Vagina (tissue), 2 donors: ENCODE measurements around the gene SNRPN. TPM values are rescaled to one million over a fixed set of nuclear protein-coding genes. Genes with fewer than 3 reads are reported as not detected.

ENCODE experiments used
- DNase-seq, 2 donors: peaks; one replicate each; pipeline ENCODE4 v3.0.0-alpha.2; 2017; ENCODE audit errors: extremely low spot score in 2 of 2
- H3K27ac ChIP-seq: fragments of 200-600 bp; sonication (generic); one replicate; pipeline ENCODE4 v1.5.1; 2019
- H3K27me3 ChIP-seq: fragments of 200-600 bp; sonication (generic); one replicate; pipeline ENCODE4 v1.5.1; 2019
- H3K36me3 ChIP-seq, 2 donors: fragments of 200-600 bp; sonication (generic); one replicate each; pipeline ENCODE4 v1.5.1; 2017 to 2019
- H3K4me1 ChIP-seq: fragments of 200-600 bp; sonication (generic); one replicate; pipeline ENCODE4 v1.5.1; 2019
- H3K4me3 ChIP-seq, 2 donors: fragments of 200-600 bp; sonication (generic); 1 replicate in 1 of 2; 2 replicates in 1 of 2; pipeline ENCODE4 v1.5.1; 2016 to 2019
- H3K9me3 ChIP-seq: fragments of 200-600 bp; sonication (generic); one replicate; pipeline ENCODE4 v1.5.1; 2019
- CTCF ChIP-seq, 3 experiments: fragments of 450-650 bp in 2 of 3; fragments of 200-600 bp in 1 of 3; sonication (generic) in 1 of 3; IDR thresholded peaks; one replicate each; pipeline ENCODE4 v1.5.1; 2017 to 2019; ENCODE audit warnings: antibody characterized with exemption in 3 of 3, mild to moderate bottlenecking in 2 of 3, moderate library complexity in 2 of 3
- POLR2A ChIP-seq, 2 donors: fragments of 450-650 bp; IDR thresholded peaks; one replicate each; pipeline ENCODE4 v1.6.1; 2017; ENCODE audit warnings: antibody characterized with exemption in 2 of 2, mild to moderate bottlenecking in 2 of 2, moderate library complexity in 2 of 2
- POLR2AphosphoS5 ChIP-seq, 2 donors: sonication (generic); formaldehyde crosslinking; IDR thresholded peaks; one replicate each; pipeline ENCODE4 v1.9.0; 2017; ENCODE audit warnings: antibody characterized with exemption in 2 of 2, mild to moderate bottlenecking in 2 of 2, low read depth in 1 of 2; ENCODE audit not compliant: insufficient read depth in 1 of 2
- intact Hi-C: fragments of 100-400 bp; cut with DNase I; formaldehyde crosslinking; loops from one replicate; pipeline ENCODE4 v1.15.1; 2023
- small RNA-seq: library from RNA; depleted of rRNA; stranded (forward); fragments of <200 nt; gene quantifications from one replicate; pipeline ENCODE3, GENCODE V24; 2016
- total RNA-seq: library from RNA; depleted of rRNA; stranded (reverse); fragments of >200 nt; gene quantifications from one replicate; pipeline ENCODE4 v1.2.3, GENCODE V29; 2016

Gene SNRPN
- total RNA-seq, 1 donor from 2014 or later: 79.6 TPM

GRCh38 chr15:24977686-24978085 lies 22.9 kb downstream of the SNRPN start:
- Histone ChIP-seq H3K9me3 (peaks cover 8% of the 10 kb centered on the region), H3K36me3 (peaks cover 6 to 86% of the 10 kb centered on the region in 2 donors), H3K4me3 (no peak overlapping the region), H3K4me1 (no peaks in the 10 kb centered on the region), H3K27ac (no peak overlapping the region), H3K27me3 (no peaks in the 10 kb centered on the region)
- intact Hi-C loops: no loop called here
- DNase-seq: no peak
- no peak for TF ChIP-seq POLR2AphosphoS5 (IDR thresholded peaks at IDR 0.05; ENCODE audit: insufficient read depth in 1 of 2, low read depth in 1 of 2)

GRCh38 chr15:24985224-24985623 lies 30.4 kb downstream of the SNRPN start:
- TF ChIP-seq POLR2AphosphoS5 (IDR thresholded peaks at IDR 0.05; ENCODE audit: insufficient read depth in 1 of 2, low read depth in 1 of 2) (no peak), POLR2A (IDR thresholded peaks at IDR 0.05) (no peak), CTCF (IDR thresholded peaks at IDR 0.05) (no peak)
- Histone ChIP-seq H3K27ac (no peak overlapping the region), H3K4me1 (no peaks in the 10 kb centered on the region), H3K4me3 (no peak overlapping the region), H3K9me3 (peaks cover 14% of the 10 kb centered on the region), H3K36me3 (peaks cover 6 to 73% of the 10 kb centered on the region in 2 donors), H3K27me3 (no peaks in the 10 kb centered on the region)
- intact Hi-C loops: no loop called here
- DNase-seq: no peak

GRCh38 chr15:24986653-24987052 lies 31.9 kb downstream of the SNRPN start:
- no peak overlapping the region for H3K27ac ChIP-seq
- TF ChIP-seq CTCF (IDR thresholded peaks at IDR 0.05) (no peak), POLR2AphosphoS5 (IDR thresholded peaks at IDR 0.05; ENCODE audit: insufficient read depth in 1 of 2, low read depth in 1 of 2) (no peak)
- H3K27me3 ChIP-seq: no peaks in the 10 kb centered on the region
- H3K9me3 ChIP-seq: peaks cover 22% of the 10 kb centered on the region
- DNase-seq: no peak
- intact Hi-C loops: no loop called here
- no peak overlapping the region for H3K4me3 ChIP-seq
- peaks cover 6 to 65% of the 10 kb centered on the region in 2 donors for H3K36me3 ChIP-seq
- no peaks in the 10 kb centered on the region for H3K4me1 ChIP-seq

- intact Hi-C loops: no loop called here
- no peaks in the 10 kb centered on the region for H3K27me3 ChIP-seq
- H3K9me3 ChIP-seq: peaks cover 10% of the 10 kb centered on the region
- no peak overlapping the region for H3K27ac ChIP-seq
- peaks cover 0 to 41% of the 10 kb centered on the region in 2 donors for H3K36me3 ChIP-seq
- TF ChIP-seq POLR2A (IDR thresholded peaks at IDR 0.05) (no peak), CTCF (IDR thresholded peaks at IDR 0.05) (no peak), POLR2AphosphoS5 (IDR thresholded peaks at IDR 0.05; ENCODE audit: insufficient read depth in 1 of 2, low read depth in 1 of 2) (no peak)
- no peaks in the 10 kb centered on the region for H3K4me1 ChIP-seq
- no peak overlapping the region for H3K4me3 ChIP-seq
- DNase-seq: no peak
These were observed 64.6 kb downstream of the SNRPN start for GRCh38 chr15:25019434-25019833.

GRCh38 chr15:25022233-25022632 lies 67.4 kb downstream of the SNRPN start:
- Histone ChIP-seq H3K4me3 (no peak overlapping the region), H3K27me3 (no peaks in the 10 kb centered on the region), H3K36me3 (peaks cover 0 to 55% of the 10 kb centered on the region in 2 donors), H3K4me1 (no peaks in the 10 kb centered on the region), H3K9me3 (peaks cover 15% of the 10 kb centered on the region), H3K27ac (no peak overlapping the region)
- intact Hi-C loops: no loop called here
- no peak for TF ChIP-seq CTCF (IDR thresholded peaks at IDR 0.05)
- no peak for TF ChIP-seq POLR2AphosphoS5 (IDR thresholded peaks at IDR 0.05; ENCODE audit: insufficient read depth in 1 of 2, low read depth in 1 of 2)
- TF ChIP-seq POLR2A (IDR thresholded peaks at IDR 0.05): no peak
- DNase-seq: no peak

Small RNA genes lying within 50 kb of the gene (small RNA-seq; reads per million reads assigned to genes)
- gene AC090602.1: not detected
- gene AC124312.4: not detected
- not detected for gene AC124312.5

Other genes starting within 250 kb of the SNRPN start
- 10.3 TPM for gene SNURF, start within 50 bp of the SNRPN start, total RNA-seq